Fibroblast of skin of left quadriceps (primary cell): ENCODE measurements around the gene TANK.
"Not testable (repeated sequence)": the region's sequence is repeated elsewhere in the genome, so short reads cannot be mapped to it uniquely, and the experiment has no call there.

ENCODE experiments used
- DNase-seq, 2 experiments: peaks; one replicate each; pipeline ENCODE4 v3.0.0-alpha.2; 2013; ENCODE audit warnings: low read depth in 2 of 2

Gene TANK

GRCh38 chr2:161169335-161169734, 9.1 kb downstream of the TANK start:
- DNase-seq, result no peak

GRCh38 chr2:161170377-161170776, 10.1 kb downstream of the TANK start:
- no peak for DNase-seq

- DNase-seq, result no peak
Measured at GRCh38 chr2:161170958-161171932, 11.0 kb downstream of the TANK start.

GRCh38 chr2:161172901-161173540, 12.8 kb downstream of the TANK start:
- DNase-seq, result no peak

- no peak for DNase-seq
Measured at GRCh38 chr2:161173541-161174194, 13.4 kb downstream of the TANK start.

- no peak for DNase-seq
Measured at GRCh38 chr2:161177969-161178368, 17.7 kb downstream of the TANK start.

- no peak for DNase-seq
Measured at GRCh38 chr2:161178756-161179155, 18.5 kb downstream of the TANK start.

- no peak for DNase-seq
Measured at GRCh38 chr2:161190050-161190449, 29.8 kb downstream of the TANK start.

GRCh38 chr2:161195602-161196001, 35.4 kb downstream of the TANK start:
- DNase-seq, result not testable (repeated sequence)

- no peak for DNase-seq
Measured at GRCh38 chr2:161199912-161200701, 39.9 kb downstream of the TANK start.

- DNase-seq, result no peak
Measured at GRCh38 chr2:161204846-161205245, 44.6 kb downstream of the TANK start.

- no peak for DNase-seq
Measured at GRCh38 chr2:161206471-161207032, 46.3 kb downstream of the TANK start.

GRCh38 chr2:161207941-161208340, 47.7 kb downstream of the TANK start:
- no peak for DNase-seq

- DNase-seq, result peak; percentile 40 to 41
Measured at GRCh38 chr2:161208527-161209139, 48.4 kb downstream of the TANK start.

- no peak for DNase-seq
Measured at GRCh38 chr2:161209902-161210301, 49.7 kb downstream of the TANK start.

- no peak for DNase-seq
Measured at GRCh38 chr2:161217597-161218185, 57.5 kb downstream of the TANK start.

- DNase-seq, result no peak
Measured at GRCh38 chr2:161219211-161219610, 59.0 kb downstream of the TANK start.

GRCh38 chr2:161223139-161223732, 63.0 kb downstream of the TANK start:
- DNase-seq, result no peak

- no peak for DNase-seq
Measured at GRCh38 chr2:161228511-161229240, 68.4 kb downstream of the TANK start.
